Measurements from ENCODE around the gene PEX13. TPM values are rescaled to one million over a fixed set of nuclear protein-coding genes. Genes with fewer than 3 reads are reported as not detected.

PEX13 gene
- total and polyA plus RNA-seq, 2 of the 4 experiments (the other 2 are of a cell fraction): 12.1 to 34.8 TPM

GRCh38 chr2:61011678-61012077 lies 5.8 kb upstream of the PEX13 start:
- no peak overlapping the region for H2BK5ac ChIP-seq (ENCODE audit: low read depth, low read length, poor library complexity, severe bottlenecking)
- H3K27ac ChIP-seq (ENCODE audit: insufficient read depth, low read length): no peak overlapping the region
- dilution Hi-C loops (cut with HindIII; ENCODE audit: low sequenced_read_pairs, unreplicated experiment): no loop called here
- peaks cover 4 to 12% of the 10 kb centered on the region in 2 experiments; a peak in 3 of 4 replicates for H3K79me1 ChIP-seq (ENCODE audit: low read depth in 1 of 2, low read length in 2 of 2)
- WGBS, 2 experiments (ENCODE audit: extremely low coverage in 2 of 2, insufficient read length in 1 of 2): no CpG with 5 or more reads among the region's 1 CpG
- no peak overlapping the region for H3K4ac ChIP-seq (ENCODE audit: low read depth, low read length)
- H3K36me3 ChIP-seq (ENCODE audit: control insufficient read depth, insufficient read depth, low read length): no peaks in the 10 kb centered on the region
- no peak overlapping the region for H2BK120ac ChIP-seq (ENCODE audit: low read depth, low read length)
- no peak overlapping the region for H4K5ac ChIP-seq (ENCODE audit: low read depth, low read length)
- H4K91ac ChIP-seq (ENCODE audit: insufficient read depth, low read depth, low read length): no peak overlapping the region
- POLR2A ChIA-PET (ENCODE audit: unreplicated experiment): no interaction called here
- no peak overlapping the region for H2AFZ ChIP-seq (replicated peaks; ENCODE audit: low read length, poor library complexity)
- no peak overlapping the region for H2AK9ac ChIP-seq (replicated peaks; ENCODE audit: low read depth, low read length, poor library complexity)
- no peaks in the 10 kb centered on the region for H3K27me3 ChIP-seq (ENCODE audit: control insufficient read depth, insufficient read depth, low read length)
- DNase-seq (peak; percentile 25), ATAC-seq (ENCODE audit: low read depth) (no peak)
- H3K18ac ChIP-seq (ENCODE audit: low read depth, low read length): no peak overlapping the region
- intact Hi-C loops (cut with micrococcal nuclease): no loop called here
- no peaks in the 10 kb centered on the region for H3K9me3 ChIP-seq (ENCODE audit: control insufficient read depth, insufficient read depth, low read length)
- TF ChIP-seq MAFK (IDR thresholded peaks at IDR 0.05; ENCODE audit: low read depth, low read length): no peak
- TF ChIP-seq CEBPB (IDR thresholded peaks at IDR 0.05; ENCODE audit: low read depth, low read length): peak; percentile 73
- no peaks in the 10 kb centered on the region; the same call in 1 of the 2 replicates for H3K4me1 ChIP-seq (ENCODE audit: control insufficient read depth, insufficient read depth, low read length)
- no peaks in the 10 kb centered on the region; the same call in 1 of the 2 replicates for H3K9me1 ChIP-seq (ENCODE audit: insufficient read depth, low read length)
- no peak overlapping the region for H3K4me2 ChIP-seq (ENCODE audit: low read depth, low read length)
- CTCF ChIA-PET: interaction anchor here (0.5 to 2.2 kb wide), 2 partner anchors 13 to 369 kb away, joined by 3 to 7 read pairs; no protein-coding TSS in a partner anchor
- H2AK5ac ChIP-seq (ENCODE audit: low read depth, low read length): no peak overlapping the region
- no peak overlapping the region for H3K14ac ChIP-seq (replicated peaks; ENCODE audit: low read depth, low read length)
- no peak overlapping the region for H3K9ac ChIP-seq (ENCODE audit: low read depth, low read length)
- no peak overlapping the region for H3K56ac ChIP-seq (ENCODE audit: extremely low read depth, insufficient read depth, low read length)
- no TSS peak for BruUV-seq (replicated peaks)
- in situ Hi-C loops (cut with MboI; ENCODE audit: low sequenced_read_pairs): no loop called here
- H3K23ac ChIP-seq (ENCODE audit: low read depth, low read length): no peak overlapping the region
- no peak overlapping the region for H4K8ac ChIP-seq (ENCODE audit: low read depth in 2 of 2, low read length in 2 of 2)
- no peak overlapping the region for H3K4me3 ChIP-seq (ENCODE audit: insufficient read depth, low read depth, low read length)
- no peaks in the 10 kb centered on the region for H4K20me1 ChIP-seq (ENCODE audit: insufficient read depth, low read length)
- H2BK20ac ChIP-seq (ENCODE audit: low read depth, low read length): no peak overlapping the region
- H2BK15ac ChIP-seq (ENCODE audit: low read depth, low read length): no peak overlapping the region
